CD4-positive, alpha-beta T cell treated with Interleukin-21 for 1 hour (primary cell): Measurements from ENCODE around the gene AP3M1.
A peak's percentile ranks its signal among the peaks of the same experiment; 100 is the strongest.
"Not testable (repeated sequence)": the region's sequence is repeated elsewhere in the genome, so short reads cannot be mapped to it uniquely, and the experiment has no call there.

Source experiments
- DNase-seq: peaks from one replicate; pipeline ENCODE4 v3.0.0-alpha.2; 2020

AP3M1 gene

GRCh38 chr10:74160013-74160412 is 9.4 kb upstream of the AP3M1 start:
- no peak for DNase-seq

GRCh38 chr10:74156919-74157289 is 6.3 kb upstream of the AP3M1 start:
- DNase-seq, result no peak

GRCh38 chr10:74153676-74154075 is 3.0 kb upstream of the AP3M1 start:
- DNase-seq, result no peak

GRCh38 chr10:74153123-74153522 is 2.5 kb upstream of the AP3M1 start:
- no peak for DNase-seq

- no peak for DNase-seq
These were observed 1.5 kb upstream of the AP3M1 start for GRCh38 chr10:74151879-74152722.

- peak; percentile 100 for DNase-seq
These were observed 606 bp upstream of the AP3M1 start, which contains the start of gene ADK for GRCh38 chr10:74150990-74151878. ADK (plus strand) TSS chr10:74151221; CDS start chr10:74151279, 58 bp downstream.

GRCh38 chr10:74146980-74147379 is 3.6 kb downstream of the AP3M1 start:
- not testable (repeated sequence) for DNase-seq

GRCh38 chr10:74145133-74145532 is 5.5 kb downstream of the AP3M1 start:
- DNase-seq, result no peak

GRCh38 chr10:74140553-74140952 is 10.1 kb downstream of the AP3M1 start:
- no peak for DNase-seq

- DNase-seq, result no peak
These were observed 10.6 kb downstream of the AP3M1 start for GRCh38 chr10:74139981-74140380.

- not testable (repeated sequence) for DNase-seq
These were observed 12.0 kb downstream of the AP3M1 start for GRCh38 chr10:74138596-74138995.

- DNase-seq, result no peak
These were observed 12.6 kb downstream of the AP3M1 start for GRCh38 chr10:74137992-74138391.

GRCh38 chr10:74135452-74135851 is 15.2 kb downstream of the AP3M1 start:
- DNase-seq, result no peak

- no peak for DNase-seq
These were observed 16.5 kb downstream of the AP3M1 start for GRCh38 chr10:74133923-74134820.

- DNase-seq, result no peak
These were observed 27.5 kb downstream of the AP3M1 start for GRCh38 chr10:74123081-74123480.

- DNase-seq, result no peak
These were observed 28.6 kb downstream of the AP3M1 start for GRCh38 chr10:74122060-74122459.

GRCh38 chr10:74121368-74121767 is 29.3 kb downstream of the AP3M1 start:
- DNase-seq, result no peak

GRCh38 chr10:74120911-74121310 is 29.7 kb downstream of the AP3M1 start:
- DNase-seq, result no peak

- no peak for DNase-seq
These were observed 31.8 kb downstream of the AP3M1 start for GRCh38 chr10:74118804-74119203.

- no peak for DNase-seq
These were observed 32.9 kb downstream of the AP3M1 start for GRCh38 chr10:74117738-74118137.

GRCh38 chr10:74114041-74114448 is 36.6 kb downstream of the AP3M1 start:
- no peak for DNase-seq

- no peak for DNase-seq
These were observed 37.1 kb downstream of the AP3M1 start for GRCh38 chr10:74113546-74113945.

GRCh38 chr10:74111799-74112198 is 38.8 kb downstream of the AP3M1 start:
- DNase-seq, result no peak
